Measurements from ENCODE around the gene CDK10.

The CDK10 gene

DNA sequence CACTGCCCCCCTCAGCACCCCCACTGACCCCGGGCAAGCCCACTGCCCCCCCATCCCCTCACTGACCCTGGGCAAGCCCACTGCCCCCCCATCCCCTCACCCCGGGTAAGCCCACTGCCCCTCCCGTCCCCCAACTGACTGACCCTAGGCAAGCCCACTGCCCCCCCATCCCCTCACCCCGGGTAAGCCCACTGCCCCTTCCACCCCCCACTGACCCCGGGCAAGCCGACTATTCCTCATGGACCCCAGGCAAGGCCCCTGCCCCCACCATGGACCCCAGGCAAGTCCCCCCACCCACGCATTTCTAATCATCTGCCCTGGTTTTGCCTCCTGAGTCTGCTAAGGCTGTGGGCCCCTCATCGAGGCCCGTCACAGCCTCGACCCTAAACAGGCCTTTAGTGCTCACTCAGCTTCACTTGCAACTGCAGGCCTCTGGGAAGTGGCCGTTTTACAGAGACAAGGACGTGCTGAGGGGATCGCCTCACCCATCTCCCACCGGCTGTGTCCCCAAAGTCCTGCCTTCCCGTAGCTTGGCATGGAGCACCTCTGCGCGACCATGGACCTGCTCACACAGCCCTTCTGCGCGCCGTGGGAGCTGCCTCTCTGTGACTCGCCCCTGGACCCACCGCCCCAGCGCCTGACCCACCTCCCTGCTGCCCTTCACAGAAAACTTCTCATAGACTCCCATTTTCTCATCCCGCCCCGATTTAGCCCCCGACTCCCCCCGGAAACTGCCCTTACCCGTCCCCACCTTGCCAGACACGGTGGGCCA is 30.6 kb downstream of the CDK10 start:
- no peak for DNase-seq

DNA sequence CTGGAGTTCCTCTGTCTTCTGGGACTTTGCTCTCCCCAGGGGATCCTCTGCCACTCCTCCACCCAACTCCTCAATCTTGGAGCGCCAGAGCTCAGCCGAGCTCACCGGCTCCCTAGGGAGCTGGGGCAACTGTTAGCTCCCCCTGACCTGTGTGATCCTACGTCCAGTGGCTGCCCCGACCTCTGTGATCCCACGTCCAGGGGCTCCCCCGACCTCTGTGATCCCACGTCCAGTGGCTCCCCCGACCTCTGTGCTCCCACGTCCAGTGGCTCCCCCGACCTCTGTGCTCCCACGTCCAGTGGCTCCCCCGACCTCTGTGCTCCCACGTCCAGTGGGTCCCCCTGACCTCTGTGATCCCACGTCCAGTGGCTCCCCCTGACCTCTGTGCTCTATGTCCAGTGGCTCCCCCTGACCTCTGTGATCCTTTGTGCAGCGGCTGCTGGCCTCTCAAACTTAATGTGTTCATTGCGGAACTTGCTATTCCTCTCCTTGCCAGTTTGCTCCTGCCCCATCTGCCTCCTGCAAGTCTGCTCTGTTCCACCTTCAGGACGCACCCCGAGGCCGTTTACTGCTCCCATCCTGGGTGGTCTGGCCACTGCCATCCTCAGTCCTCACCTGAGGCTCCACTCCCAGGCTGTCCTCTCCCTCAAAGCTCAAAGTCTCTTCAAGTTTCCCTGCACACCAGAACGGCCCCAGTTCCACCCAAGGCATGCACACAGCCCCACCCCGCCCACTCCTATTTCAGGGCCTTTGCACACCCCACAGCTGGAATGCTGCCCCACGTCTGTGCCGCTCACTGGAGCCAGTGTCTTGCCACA is 31.4 kb downstream of the CDK10 start:
- no peak for DNase-seq

DNA sequence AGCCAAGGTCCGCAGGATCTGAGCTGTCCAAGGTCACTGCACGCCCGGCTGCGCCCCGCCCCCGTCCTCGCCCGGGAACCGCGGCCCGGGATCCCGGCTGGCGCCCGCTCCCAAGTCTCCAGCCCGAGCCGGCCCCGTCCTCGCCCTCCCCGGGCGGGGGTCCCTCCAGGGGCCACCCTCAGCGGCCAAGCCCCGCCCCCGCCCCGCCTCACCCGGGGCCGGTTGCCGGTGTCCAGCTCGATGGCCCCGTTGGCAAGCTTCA is 34.0 kb downstream of the CDK10 start:
- DNase-seq, result no peak

DNA sequence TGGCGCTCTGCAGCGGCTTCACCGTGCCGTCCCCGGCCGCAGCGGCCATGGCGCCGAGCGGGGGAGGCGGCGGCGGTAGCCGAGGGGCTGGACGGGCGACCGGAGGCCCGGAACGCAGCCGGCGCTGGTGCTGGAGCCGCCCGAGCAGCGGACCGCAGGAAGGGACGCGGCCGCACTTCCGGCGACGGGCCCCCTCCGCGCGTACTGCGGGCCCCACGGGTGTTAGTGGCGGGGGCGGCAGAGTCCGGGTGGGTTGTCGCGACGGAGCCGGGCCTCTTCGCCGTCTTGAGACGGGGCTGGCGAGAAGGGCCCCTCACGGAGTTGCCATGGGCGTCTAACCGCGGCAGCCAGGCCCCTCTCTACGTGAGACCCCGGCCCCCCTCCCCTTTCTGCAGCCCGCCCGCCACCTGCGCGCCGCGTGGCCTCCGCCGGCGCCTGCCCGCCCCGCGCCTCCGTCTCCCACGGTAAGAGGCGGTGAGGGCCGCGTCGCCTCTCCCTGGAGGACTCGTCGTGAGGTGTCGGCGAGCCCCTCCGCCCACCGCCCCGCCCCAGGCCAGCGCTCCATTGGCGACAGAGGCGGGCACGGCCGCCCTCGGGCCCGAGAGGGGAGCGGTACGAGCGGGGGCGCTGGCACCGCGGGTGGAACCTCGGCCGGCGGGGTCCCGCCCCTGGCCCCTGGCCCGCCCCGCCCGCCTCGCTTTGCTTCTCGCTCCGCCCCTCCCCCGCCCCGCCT is 34.5 kb downstream of the CDK10 start, which contains the start of the genes VPS9D1 and ZNF276:
Gene VPS9D1 (minus strand): TSS at position 86 of the 733 bp plus-strand sequence. CDS start 37 bp downstream, at position 49.
Gene ZNF276 (plus strand): TSS at position 725 of the 733 bp plus-strand sequence. CDS start 104 bp downstream, outside the sequence.
- DNase-seq, result peak; percentile 77

DNA sequence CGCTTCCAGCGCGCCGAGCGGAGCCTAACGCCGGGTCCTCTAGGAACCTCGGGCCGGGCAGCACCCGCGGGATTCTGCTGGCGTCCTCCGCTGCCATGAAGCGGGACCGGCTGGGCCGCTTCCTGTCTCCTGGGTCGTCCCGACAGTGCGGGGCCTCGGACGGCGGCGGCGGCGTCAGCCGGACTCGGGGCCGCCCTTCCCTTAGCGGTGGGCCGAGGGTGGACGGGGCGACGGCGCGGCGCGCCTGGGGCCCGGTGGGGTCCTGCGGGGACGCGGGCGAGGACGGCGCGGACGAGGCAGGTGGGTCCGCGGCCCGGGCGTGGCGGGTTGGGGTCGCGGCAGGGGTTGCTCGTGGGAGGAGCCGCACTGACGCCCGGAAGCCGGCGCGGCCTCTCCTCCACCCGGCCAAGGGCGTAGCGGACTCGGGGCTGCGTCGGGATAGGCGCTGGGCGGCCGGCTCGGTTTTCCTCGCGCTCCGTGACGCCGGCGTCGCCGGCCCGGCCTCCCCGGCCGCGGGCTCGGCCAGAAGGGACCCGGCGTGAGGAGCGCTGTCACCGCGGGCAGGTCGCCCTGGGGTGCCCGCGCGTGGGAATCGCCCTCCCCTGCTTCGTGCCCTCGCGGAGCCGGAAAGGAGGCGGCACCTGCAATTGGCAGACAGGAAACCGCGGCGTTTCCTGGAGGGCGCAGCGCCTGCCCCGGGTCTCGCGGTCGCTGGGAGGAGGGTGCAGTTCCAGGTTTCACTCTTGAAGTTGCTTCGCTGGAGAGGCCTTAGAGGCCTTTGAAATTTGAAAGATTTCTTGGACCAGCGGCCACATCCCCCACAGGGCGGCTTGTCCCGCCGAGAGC is 35.3 kb downstream of the CDK10 start:
- peak; percentile 83 for DNase-seq

DNA sequence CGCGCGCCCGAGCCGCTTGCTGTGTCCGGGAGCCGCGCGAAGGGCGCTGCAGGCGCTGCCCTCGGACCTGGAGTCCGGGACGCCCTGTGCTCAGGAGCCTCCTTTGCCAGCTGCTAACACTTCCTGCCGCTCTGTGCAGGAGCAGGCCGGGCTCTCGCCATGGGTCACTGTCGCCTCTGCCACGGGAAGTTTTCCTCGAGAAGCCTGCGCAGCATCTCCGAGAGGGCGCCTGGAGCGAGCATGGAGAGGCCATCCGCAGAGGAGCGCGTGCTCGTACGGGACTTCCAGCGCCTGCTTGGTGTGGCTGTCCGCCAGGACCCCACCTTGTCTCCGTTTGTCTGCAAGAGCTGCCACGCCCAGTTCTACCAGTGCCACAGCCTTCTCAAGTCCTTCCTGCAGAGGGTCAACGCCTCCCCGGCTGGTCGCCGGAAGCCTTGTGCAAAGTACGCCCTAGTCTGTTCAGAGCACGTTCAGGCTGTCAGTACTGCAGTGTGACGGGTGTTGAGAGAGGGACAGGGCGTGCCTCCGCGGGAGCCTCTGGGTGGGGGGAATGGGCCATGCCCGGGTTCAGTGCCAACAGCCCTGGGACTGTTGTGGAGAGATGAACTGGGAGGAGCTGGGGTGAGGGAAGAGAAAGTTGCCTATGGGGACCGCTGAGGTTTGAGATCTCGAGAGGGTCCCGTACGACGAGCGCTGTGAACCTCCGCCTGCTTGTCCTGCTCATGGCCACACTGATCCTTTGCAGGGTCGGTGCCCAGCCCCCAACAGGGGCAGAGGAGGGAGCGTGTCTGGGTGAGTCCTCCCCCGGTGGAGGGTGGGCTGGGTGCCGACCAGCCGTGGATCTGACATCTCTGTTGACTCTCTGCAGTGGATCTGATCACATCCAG is 36.1 kb downstream of the CDK10 start:
- DNase-seq, result peak; percentile 49

DNA sequence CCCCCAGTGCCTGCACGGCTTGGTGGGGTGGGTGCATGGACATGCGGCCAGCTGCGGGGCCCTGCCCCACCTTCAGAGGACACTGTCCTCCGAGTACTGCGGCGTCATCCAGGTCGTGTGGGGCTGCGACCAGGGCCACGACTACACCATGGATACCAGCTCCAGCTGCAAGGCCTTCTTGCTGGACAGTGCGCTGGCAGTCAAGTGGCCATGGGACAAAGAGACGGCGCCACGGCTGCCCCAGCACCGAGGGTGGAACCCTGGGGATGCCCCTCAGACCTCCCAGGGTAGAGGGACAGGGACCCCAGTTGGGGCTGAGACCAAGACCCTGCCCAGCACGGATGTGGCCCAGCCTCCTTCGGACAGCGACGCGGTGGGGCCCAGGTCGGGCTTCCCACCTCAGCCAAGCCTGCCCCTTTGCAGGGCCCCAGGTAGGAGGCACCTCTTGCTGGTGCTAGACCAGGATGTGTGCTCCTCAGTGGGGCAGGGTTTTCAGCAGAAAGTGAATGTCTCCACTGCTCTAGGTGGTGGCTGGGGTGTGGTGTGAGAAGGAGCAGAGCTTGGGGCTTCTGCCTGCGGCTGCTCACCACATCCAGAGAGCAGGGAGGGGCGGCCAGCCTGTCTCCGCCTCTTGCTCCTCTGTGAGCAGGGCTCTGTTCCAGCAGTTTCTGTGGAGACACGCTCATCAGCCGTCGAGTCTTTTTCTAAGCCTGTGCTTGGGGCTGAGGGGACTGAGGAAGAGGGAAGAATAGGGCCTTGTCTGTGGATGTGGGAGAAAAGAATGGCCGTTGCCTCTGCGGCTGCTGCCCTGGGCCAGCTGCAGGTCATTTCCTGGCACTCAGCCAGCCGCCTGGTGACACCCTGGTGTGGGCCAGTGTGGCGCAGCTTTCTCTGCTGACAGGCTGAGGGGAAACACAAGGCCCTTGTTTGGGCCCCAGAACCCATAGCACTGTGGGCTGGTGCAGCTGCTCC is 37.1 kb downstream of the CDK10 start:
- peak; percentile 62 for DNase-seq

DNA sequence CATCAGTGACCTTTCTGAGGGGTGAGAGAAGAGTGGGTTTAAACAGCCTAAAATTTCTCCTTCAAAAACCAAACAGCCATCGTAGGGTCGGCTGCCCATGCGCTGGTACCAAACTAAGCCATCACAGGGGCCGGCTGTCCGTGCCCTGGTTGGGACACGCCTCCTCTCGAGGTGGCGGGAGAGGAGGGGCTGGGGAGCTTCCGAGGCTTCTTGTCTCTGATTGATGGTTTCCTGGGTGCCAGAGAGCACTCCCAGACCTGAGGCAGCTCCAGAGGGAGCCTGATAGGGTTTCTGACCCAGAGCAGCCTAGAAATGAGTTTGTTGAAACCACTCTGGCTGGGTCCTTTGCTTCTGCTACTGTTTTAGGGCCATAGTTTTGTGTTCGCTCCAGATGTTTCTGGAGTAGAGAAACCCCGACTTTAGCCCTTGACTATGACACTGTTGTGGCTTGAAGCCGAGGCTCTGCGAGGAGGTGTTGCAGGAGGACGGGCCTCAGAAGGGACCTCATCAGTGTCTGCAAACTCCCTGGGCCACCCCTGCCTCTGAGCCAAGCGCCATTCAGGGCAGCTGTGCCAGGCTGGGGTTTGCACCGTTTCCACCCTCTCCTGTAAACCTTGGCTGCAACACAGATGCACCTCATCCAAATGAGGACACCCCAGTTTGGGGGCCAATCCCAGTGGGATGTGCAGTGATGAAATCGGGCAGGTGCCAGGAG is 41.1 kb downstream of the CDK10 start:
- DNase-seq, result no peak

DNA sequence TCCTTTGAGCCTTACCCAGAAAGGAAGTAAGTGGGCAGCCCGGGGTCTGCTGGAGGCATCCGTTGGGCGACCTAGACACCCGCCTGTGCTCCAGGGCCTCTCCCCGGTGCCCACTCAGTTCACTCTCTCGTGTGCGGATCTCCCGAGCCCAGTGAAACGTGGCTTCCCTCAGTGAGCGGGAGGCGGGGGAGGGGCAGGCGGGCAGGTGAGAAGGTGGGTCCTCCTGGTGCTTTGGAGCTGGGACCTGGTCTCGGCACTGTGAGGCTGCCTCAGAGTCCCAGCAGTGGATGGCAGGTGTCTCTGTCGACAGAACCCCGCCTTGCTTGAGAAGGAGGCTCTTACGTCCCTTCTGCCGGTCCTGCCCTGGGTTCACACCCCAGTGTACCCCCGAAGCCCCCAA is 42.8 kb downstream of the CDK10 start:
- DNase-seq, result no peak

DNA sequence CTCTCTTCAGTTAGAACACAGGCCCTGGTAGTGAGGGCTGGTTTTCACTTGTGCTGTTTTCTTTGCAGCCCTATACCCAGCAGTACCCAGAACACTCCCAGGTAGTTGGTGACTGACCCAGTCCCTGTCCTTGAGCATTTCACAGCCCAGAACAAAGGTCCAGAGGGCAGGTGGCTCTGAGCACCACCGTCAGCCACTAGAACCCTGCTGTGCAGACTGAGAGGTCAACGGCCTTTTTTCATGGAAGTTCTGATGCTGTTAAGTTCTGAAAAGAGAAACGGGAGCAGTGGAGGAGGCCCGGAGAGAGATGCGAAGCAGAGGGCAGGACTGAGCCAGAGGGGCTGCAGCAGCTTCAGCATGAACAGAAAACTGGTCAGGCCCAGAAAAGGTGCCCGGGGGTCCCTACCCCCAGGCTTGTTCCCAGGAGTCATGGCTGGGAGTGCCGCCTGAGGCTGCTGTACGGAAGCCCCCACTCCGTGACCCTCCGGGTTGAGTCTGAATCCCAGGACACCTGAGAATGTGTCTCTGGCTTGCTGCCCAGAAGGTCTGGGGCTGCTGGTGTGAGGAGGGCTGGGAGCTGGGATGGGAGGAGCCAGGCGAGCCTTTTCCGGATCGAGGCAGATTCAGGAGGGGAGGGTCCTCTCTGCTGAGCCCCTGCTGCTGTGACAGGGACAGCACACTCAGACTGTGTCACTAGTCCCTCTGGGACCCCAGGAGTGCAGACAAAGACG is 43.5 kb downstream of the CDK10 start:
- DNase-seq, result no peak

DNA sequence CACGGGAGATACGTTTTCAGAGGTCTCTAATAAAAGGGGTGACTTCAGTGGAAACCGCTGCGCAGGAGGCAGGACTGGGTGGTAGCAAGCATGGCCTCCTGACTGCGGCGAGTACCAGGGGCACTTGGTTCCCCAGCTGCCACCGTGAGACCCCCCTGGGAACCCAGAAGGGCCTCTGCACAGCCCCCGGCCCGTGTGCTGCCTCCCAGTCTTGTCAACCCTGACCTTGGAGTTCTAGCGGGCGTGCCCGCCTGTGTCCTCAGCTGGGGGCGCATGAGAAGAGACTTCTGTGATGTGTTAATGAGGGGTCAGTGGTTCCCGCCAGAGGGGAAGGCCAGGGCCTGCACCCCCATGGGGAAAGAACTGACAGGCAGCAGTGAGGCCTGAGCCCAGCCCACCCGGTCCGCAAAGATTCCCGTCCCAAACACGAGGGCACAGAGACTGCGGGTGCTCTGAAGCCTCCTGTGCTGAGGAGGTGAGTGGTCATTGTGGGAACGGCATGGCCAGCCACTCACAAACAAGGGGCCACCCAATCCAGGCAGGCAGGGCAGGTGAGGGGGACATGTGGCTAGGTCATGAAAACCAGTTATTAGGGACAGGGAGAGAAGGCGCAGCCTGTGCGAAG is 44.2 kb downstream of the CDK10 start:
- no peak for DNase-seq

DNA sequence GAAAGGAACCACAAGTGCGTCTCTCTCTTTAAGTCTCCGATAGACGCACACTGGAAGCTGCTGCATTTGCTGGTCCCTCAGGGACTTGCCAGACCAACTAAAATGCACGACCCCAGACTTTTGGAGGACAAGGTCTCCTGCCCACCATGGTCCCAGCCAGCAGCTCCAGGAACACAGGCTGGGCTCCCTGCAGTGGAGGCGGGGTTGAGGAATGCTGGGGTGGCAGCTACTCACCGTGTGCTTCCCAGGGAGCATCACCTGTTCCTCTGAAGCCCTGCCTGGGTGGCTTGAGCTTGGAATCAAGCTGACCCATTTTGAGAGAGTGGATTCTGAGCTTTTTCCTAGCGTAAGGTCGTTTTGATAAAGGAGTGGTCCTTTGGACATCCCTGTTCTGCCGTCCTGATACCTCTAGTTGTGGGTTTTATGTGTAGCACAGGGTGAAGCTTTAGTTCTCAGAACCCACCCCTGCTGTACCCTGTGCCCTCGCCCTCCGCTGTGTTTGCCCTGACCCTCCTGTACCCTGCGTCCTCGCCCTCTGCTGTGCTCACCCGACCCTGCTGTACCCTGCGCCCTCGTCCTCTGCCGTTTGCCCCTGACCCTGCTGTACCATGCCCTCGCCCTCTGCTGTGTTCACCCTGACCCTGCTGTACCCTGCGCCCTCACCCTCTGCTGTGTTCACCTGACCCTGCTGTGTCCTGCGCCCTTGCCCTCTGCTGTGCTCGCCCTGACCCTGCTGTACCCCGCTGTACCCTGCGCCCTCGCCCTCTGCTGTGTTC is 45.8 kb downstream of the CDK10 start:
- DNase-seq, result no peak

DNA sequence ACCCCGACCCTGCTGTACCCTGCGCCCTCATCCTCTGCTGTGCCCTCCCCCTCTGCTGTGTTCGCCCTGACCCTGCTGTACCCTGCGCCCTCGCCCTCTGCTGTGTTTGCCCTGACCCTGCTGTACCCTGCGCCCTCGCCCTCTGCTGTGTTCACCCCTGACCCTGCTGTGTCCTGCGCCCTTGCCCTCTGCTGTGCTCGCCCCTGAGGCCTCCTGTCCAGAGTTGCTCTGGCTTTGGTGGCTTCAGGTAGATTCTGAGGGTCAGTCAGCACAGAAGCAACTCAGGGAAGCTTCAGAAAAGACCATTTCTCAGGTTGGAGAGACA is 46.4 kb downstream of the CDK10 start:
- DNase-seq, result no peak

DNA sequence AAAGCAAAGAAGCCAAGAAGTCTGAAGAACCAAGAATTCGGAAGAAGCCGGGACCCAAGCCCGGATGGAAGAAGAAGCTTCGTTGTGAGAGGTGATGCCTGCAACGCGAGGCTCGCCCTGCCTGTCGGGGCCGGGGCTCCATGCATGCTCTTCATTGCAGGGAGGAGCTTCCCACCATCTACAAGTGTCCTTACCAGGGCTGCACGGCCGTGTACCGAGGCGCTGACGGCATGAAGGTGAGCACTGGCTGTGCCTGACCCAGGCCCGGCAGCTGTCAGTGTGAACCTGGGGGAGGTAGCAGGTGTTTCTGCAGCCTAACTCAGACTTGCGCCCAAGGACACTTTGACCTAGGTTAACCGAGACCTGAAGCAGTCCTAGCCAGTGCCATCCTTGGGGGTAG is 46.8 kb downstream of the CDK10 start:
- DNase-seq, result no peak

DNA sequence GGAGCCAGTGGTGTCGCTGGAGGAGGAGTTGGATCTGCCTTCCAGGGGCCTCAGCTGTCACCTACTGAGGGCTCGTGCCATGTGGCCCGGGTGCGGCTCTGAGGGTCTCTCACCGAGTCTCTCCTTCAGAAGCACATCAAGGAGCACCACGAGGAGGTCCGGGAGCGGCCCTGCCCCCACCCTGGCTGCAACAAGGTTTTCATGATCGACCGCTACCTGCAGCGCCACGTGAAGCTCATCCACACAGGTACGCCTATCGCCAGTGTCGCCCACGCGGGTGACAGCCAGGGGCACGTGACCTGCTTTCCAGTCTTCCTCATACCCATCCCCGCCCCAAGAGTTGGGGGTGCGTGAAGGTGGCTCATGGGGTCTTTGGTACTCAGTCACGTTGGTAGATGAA is 47.3 kb downstream of the CDK10 start:
- DNase-seq, result no peak

DNA sequence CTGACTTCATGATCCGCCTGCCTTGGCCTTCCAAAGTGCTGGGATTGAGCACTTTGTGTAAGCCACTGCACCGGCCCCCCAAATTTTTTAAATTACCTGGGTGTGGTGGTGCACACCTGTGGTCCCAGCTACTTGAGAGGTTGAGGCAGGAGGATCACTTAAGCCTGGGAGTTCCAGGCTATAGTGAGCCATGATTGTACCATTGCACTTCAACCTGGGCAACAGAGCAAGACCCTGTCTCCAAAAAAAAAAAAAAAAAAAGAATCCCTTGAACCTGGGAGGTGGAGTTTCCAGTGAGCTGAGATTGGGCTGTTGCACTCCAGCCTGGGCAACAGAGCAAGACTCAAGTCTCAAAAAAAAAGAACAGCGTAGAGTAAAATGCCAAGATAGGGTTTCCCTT is 50.1 kb downstream of the CDK10 start:
- no peak for DNase-seq

DNA sequence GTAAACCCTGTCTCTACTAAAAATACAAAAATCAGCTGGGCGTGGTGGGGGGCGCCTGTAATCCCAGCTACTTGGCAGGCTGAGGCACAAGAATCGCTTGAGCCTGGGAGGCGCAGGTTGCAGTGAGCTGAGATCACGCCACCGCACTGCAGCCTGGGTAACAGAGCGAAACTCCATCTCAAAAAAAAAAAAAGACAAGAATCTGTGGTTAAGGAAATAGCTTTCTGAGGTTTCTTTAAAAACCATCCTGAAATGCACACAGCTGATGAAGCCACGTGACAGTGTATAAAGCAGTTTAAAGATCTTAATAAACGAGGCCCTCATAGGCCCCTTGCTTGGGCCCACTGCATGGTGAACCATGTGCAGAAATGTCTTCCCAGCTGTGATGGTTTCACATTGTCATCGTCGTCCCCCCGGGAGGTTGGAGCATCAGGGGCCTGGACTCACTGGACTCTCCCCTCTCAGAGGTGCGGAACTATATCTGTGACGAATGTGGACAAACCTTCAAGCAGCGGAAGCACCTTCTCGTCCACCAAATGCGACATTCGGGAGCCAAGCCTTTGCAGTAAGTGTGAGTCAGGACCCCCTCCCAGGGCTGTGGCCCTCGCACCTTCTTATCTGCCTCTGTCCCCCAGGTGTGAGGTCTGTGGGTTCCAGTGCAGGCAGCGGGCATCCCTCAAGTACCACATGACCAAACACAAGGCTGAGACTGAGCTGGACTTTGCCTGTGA is 51.0 kb downstream of the CDK10 start:
- peak; percentile 19 for DNase-seq
